ENCODE data around the gene COPG1.

Gene COPG1

GRCh38 chr3:129315223-129315997 is 66.0 kb downstream of the COPG1 start:
- peak; percentile 48 for DNase-seq

- no peak for DNase-seq
Observed at GRCh38 chr3:129315998-129316247, 66.5 kb downstream of the COPG1 start.

- peak; percentile 91 for DNase-seq
Observed at GRCh38 chr3:129316248-129317013, 67.0 kb downstream of the COPG1 start.

- no peak for DNase-seq
Observed at GRCh38 chr3:129317014-129317771, 67.8 kb downstream of the COPG1 start.

GRCh38 chr3:129317848-129318247 is 68.4 kb downstream of the COPG1 start:
- DNase-seq = no peak

GRCh38 chr3:129318921-129319320 is 69.5 kb downstream of the COPG1 start:
- no peak for DNase-seq

- no peak for DNase-seq
Observed at GRCh38 chr3:129320261-129320660, 70.9 kb downstream of the COPG1 start.

GRCh38 chr3:129320825-129321487 is 71.5 kb downstream of the COPG1 start:
- no peak for DNase-seq

- no peak for DNase-seq
Observed at GRCh38 chr3:129321887-129322286, 72.5 kb downstream of the COPG1 start.

- no peak for DNase-seq
Observed at GRCh38 chr3:129323651-129324294, 74.4 kb downstream of the COPG1 start.

- DNase-seq = no peak
Observed at GRCh38 chr3:129324855-129325254, 75.4 kb downstream of the COPG1 start.

- no peak for DNase-seq
Observed at GRCh38 chr3:129325383-129325782, 76.0 kb downstream of the COPG1 start.

- DNase-seq = no peak
Observed at GRCh38 chr3:129326138-129326537, 76.7 kb downstream of the COPG1 start.

GRCh38 chr3:129326595-129326994 is 77.2 kb downstream of the COPG1 start:
- no peak for DNase-seq

All from CD4-positive, alpha-beta T cell treated with Interleukin-12 subunit alpha and Interleukin-12 subunit beta, for 1 hour (primary cell).